Fibroblast of pulmonary artery (primary cell): Measurements from ENCODE around the gene SDK2.

Experiments
- DNase-seq: peaks from one replicate; pipeline ENCODE4 v3.0.0-alpha.2; 2010; ENCODE audit warnings: low read depth
- H3K4me3 ChIP-seq: replicated peaks from 2 replicates; pipeline ENCODE4 v1.5.1; 2011; ENCODE audit warnings: low read depth, mild to moderate bottlenecking, control low read depth, low read length, moderate library complexity
- TF ChIP-seq, protein P1 (sequence below): IDR thresholded peaks from 2 replicates; pipeline ENCODE4 v1.5.1; 2011; ENCODE audit warnings: mild to moderate bottlenecking, control low read depth, low read length, inconsistent platforms; ENCODE audit errors: missing control alignments

The SDK2 gene

DNA sequence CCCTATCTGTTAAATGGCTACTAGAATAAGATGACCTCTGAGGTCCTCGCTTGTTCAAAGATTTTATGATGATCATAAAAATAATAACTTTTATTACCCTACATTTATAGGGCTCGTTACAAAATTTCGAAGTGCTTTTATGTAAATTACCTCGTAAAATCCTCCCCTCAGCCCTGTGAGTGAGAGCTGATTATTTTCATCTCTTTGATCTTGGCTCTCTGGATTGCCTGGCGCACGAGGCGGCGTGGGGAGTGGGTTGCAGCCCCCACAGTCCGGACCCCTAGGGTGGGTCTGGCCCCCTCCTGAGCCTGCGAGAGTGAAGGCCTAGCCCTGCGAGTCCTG, 1.6 kb downstream of the SDK2 start:
- no peak overlapping the region for H3K4me3 ChIP-seq
- TF ChIP-seq, protein P1, sequence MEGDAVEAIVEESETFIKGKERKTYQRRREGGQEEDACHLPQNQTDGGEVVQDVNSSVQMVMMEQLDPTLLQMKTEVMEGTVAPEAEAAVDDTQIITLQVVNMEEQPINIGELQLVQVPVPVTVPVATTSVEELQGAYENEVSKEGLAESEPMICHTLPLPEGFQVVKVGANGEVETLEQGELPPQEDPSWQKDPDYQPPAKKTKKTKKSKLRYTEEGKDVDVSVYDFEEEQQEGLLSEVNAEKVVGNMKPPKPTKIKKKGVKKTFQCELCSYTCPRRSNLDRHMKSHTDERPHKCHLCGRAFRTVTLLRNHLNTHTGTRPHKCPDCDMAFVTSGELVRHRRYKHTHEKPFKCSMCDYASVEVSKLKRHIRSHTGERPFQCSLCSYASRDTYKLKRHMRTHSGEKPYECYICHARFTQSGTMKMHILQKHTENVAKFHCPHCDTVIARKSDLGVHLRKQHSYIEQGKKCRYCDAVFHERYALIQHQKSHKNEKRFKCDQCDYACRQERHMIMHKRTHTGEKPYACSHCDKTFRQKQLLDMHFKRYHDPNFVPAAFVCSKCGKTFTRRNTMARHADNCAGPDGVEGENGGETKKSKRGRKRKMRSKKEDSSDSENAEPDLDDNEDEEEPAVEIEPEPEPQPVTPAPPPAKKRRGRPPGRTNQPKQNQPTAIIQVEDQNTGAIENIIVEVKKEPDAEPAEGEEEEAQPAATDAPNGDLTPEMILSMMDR = no peak
- no peak for DNase-seq

DNA sequence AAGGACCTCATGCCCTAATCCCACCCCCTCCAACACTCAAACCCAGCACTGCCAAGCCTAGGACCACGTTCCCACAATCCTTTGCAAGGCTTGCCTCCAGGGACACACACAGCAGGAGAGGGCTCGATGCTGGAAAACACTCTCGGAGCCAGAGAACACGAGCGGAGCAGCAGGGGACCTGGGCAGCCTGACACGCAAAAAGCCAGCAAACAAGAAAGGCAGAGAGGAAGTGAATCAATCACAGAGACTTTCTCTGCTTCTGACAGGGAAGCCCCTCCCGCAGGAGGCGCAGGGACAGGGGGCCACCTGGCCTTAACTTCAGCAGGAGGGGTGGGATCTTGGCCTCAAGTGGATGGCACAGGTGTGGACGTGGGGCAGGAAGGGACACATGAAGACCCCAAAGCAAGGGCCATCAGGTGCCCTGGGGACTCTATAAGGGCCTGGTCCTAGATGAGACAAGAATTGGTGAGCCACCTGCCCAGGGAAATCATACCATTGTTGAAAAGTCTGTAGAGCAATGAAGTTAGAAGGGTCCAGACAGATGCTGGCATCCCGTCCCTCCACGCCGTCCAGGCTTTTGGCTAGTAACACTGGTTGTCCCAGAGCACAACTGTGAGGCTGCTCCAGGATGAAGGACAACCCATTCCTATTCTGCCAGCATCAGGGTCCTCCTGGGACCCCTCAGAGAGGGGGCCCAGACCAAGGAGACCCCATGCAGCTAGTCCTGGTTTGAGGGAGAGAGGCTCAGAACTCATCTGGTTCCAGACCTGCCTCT, 2.2 kb downstream of the SDK2 start:
- TF ChIP-seq, protein P1 = no peak
- no peak overlapping the region for H3K4me3 ChIP-seq
- no peak for DNase-seq

DNA sequence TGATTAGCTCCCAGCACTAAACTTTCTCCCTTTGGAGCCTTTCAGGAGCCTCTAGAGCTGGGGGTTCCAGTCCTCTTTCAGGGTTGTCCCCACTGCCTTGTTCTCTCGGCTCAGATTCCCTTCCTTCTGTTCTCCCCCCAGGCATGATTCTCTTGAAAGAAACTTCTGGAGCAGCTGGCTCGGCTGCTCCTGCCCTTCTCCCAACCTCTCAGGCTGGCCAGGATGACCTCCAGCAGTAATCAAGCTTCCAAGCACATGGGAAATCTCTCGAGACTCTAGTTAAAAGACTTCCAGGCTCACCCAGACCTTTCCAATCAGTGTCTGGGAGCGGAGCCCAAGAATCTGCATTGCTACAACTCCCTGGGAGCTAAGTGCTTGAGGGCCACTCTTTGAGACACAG, 3.6 kb downstream of the SDK2 start:
- TF ChIP-seq, protein P1 = no peak
- no peak for DNase-seq
- no peak overlapping the region for H3K4me3 ChIP-seq

DNA sequence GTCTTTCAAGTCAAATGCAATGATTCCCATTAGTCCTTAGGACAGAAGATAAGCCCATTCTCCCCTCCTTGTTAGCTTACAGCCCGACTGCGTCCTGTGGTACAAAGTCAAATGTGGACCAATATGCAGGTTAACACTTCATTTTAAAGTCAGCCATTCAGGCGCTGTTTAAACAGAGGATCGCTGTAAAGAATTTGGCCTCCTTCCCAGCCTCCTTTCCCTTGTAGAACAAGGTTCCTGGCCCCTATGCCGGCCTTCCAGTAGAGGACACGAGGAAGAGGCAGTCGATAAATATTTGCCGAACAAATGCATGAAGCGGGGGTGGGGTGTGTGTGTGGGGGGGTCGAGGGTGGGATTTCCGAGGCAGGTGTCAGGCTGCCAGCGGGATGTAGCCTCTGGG, 4.3 kb downstream of the SDK2 start:
- DNase-seq = no peak
- TF ChIP-seq, protein P1 = no peak
- no peak overlapping the region for H3K4me3 ChIP-seq

DNA sequence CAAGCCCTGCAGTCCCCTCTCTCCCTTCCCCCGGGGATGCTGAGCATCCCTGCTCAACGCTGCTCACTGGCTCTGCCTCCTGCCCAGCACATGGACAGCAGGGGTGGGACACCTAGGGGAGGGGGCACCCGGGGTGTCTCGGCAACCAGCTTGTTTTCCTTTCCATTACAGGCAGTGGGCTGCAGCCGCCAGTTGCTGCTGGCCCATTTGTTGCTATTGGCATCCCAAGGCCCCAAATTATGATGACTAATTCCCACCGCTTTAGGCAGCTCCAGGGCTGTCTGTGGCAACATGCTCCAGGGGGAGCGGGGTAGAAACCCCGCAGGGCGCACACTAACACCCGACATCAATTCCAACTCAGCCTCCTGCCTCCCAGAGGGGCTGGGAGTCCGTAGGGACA, 4.9 kb downstream of the SDK2 start:
- TF ChIP-seq, protein P1 = no peak
- no peak for DNase-seq
- H3K4me3 ChIP-seq = no peak overlapping the region

DNA sequence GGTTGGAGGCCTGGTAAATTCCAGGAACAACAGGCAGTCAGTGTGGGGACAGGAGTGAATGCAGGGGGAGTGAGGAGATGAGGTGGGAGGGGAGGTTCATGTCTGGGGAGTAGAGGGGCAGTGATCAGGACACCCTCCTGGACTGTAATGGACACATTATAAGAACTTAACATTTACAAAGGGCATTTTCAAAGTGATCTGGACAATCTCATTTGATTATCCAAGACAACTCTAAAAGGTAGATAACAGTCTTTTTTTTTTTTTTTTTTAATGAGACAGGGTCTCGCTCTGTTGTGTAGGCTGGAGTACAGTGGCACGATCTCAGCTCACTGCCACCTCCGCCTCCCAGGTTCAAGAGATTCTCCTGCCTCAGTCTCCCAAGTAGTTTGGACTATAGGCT, 5.7 kb downstream of the SDK2 start:
- no peak for DNase-seq
- H3K4me3 ChIP-seq = no peak overlapping the region
- TF ChIP-seq, protein P1 = no peak

DNA sequence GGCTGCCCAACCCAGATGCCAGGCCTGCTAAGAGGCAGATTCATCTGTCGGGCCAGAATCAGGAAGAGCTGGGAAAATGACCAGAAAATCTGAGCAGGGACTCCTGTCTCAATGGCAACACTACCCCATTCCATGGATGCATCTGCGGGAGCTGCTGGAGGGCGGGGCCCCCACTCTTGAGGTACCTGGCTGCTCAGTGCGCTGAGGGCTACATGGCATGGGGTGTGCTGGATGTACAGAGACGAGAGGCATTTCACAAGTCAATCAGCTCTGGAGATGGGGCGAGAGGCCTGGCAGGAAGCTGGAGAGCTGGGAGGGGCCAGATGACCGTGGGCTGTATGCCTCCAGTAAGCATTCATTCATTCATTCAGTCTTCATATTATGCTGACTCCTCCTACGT, 6.4 kb downstream of the SDK2 start:
- TF ChIP-seq, protein P1 = no peak
- no peak overlapping the region for H3K4me3 ChIP-seq
- no peak for DNase-seq
